Hepatocyte (in vitro differentiated cells): ENCODE data around the gene ERAP2. TPM values are rescaled to one million over a fixed set of nuclear protein-coding genes. Genes with fewer than 3 reads are reported as not detected.

Experiments used
- DNase-seq: peaks from one replicate; pipeline ENCODE4 v3.0.0-alpha.2; 2016; ENCODE audit warnings: low spot score
- H2AFZ ChIP-seq: fragments of 200-600 bp; sonication (generic); 2 replicates; pipeline ENCODE4 v1.6.0; 2016; ENCODE audit warnings: antibody characterized with exemption, mild to moderate bottlenecking
- H3K27ac ChIP-seq: fragments of 200-600 bp; sonication (generic); 2 replicates; pipeline ENCODE4 v1.5.1; 2016; ENCODE audit warnings: mild to moderate bottlenecking
- H3K27me3 ChIP-seq: fragments of 200-600 bp; sonication (generic); 2 replicates; pipeline ENCODE4 v1.6.1; 2016
- H3K36me3 ChIP-seq: fragments of 200-600 bp; sonication (generic); replicated peaks from 2 replicates; pipeline ENCODE4 v1.5.1; 2016; ENCODE audit warnings: low read depth; ENCODE audit not compliant: insufficient read depth
- H3K4me1 ChIP-seq: fragments of 200-600 bp; sonication (generic); 2 replicates; pipeline ENCODE4 v1.5.1; 2016; ENCODE audit warnings: mild to moderate bottlenecking, moderate library complexity; ENCODE audit not compliant: insufficient read depth
- H3K4me2 ChIP-seq: fragments of 200-600 bp; sonication (generic); 2 replicates; pipeline ENCODE4 v1.6.0; 2016
- H3K4me3 ChIP-seq: fragments of 200-600 bp; sonication (generic); 2 replicates; pipeline ENCODE4 v1.5.1; 2016; ENCODE audit warnings: mild to moderate bottlenecking
- H3K79me2 ChIP-seq: fragments of 200-600 bp; sonication (generic); 2 replicates; pipeline ENCODE4 v1.6.0; 2017; ENCODE audit warnings: mild to moderate bottlenecking
- H3K9me2 ChIP-seq: fragments of 200-600 bp; sonication (generic); replicated peaks from 2 replicates; pipeline ENCODE4 v1.6.0; 2017; ENCODE audit warnings: mild to moderate bottlenecking; ENCODE audit not compliant: insufficient read depth
- H3K9me3 ChIP-seq: fragments of 200-600 bp; sonication (generic); 2 replicates; pipeline ENCODE4 v1.5.1; 2016; ENCODE audit warnings: low read depth, mild to moderate bottlenecking
- H4K20me1 ChIP-seq: fragments of 200-600 bp; sonication (generic); 2 replicates; pipeline ENCODE4 v1.6.0; 2016; ENCODE audit warnings: mild to moderate bottlenecking; ENCODE audit not compliant: insufficient read depth, poor library complexity, severe bottlenecking
- EZH2 ChIP-seq: fragments of 200-600 bp; sonication (generic); IDR thresholded peaks from 2 replicates; pipeline ENCODE4 v1.6.1; 2016; ENCODE audit warnings: antibody characterized with exemption, mild to moderate bottlenecking, borderline replicate concordance
- EZH2phosphoT487 ChIP-seq: fragments of 200-600 bp; sonication (generic); IDR thresholded peaks from one replicate; pipeline ENCODE4 v1.6.1; 2018; ENCODE audit warnings: antibody characterized with exemption, mild to moderate bottlenecking, low read depth, moderate library complexity; ENCODE audit not compliant: unreplicated experiment, severe bottlenecking
- WGBS: methylation state at CpG from one replicate; pipeline ENCODE4 v1.1.6; 2016; ENCODE audit warnings: low lambda C conversion rate; ENCODE audit errors: missing lambda C conversion rate; 5-methylcytosine and 5-hydroxymethylcytosine counted together
- polyA plus RNA-seq: library from polyadenylated mRNA; unstranded; fragments of >200 nt; fragmentation: Nextera tagmentation; extraction: Ambion mirVana; gene quantifications from 2 replicates; pipeline ENCODE4 v1.2.1, GENCODE V29; 2016
- total RNA-seq: library from RNA; depleted of rRNA; stranded (reverse); fragments of >200 nt; gene quantifications from 2 replicates; pipeline ENCODE4 v1.2.3, GENCODE V29; 2014
- TF ChIP-seq, protein P1 (sequence below): fragments of 200-600 bp; sonication (generic); IDR thresholded peaks from 2 replicates; pipeline ENCODE4 v1.5.1; 2016; ENCODE audit warnings: antibody characterized with exemption, mild to moderate bottlenecking; ENCODE audit not compliant: poor library complexity

Gene ERAP2
- total and polyA plus RNA-seq, 2 experiments from 2014 or later = 0.87 to 1.5 TPM

DNA sequence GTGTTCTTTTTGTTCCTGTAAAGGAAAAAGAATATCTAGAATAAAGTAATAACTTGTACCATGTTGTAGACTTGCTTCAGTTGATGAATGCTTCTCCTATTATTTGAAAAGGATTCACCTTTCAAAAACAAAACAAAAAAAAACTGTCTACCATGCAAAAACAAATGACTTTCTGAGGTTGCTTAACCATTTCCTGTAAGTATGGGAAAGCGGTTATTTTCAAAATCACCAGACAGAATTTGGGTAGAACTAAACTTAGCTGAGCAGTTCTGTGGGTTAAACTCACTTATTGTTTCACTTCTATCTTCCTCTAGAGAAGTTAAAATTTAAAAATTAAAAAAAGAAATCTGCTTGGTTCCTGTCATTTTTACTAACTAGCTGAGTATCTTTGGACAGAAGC, 84.8 kb downstream of the ERAP2 start:
- H3K9me3 ChIP-seq = no peaks in the 10 kb centered on the region
- WGBS = 94% methylated on average over 1 of the region's 1 CpG
- TF ChIP-seq EZH2 = no peak
- TF ChIP-seq, protein P1, sequence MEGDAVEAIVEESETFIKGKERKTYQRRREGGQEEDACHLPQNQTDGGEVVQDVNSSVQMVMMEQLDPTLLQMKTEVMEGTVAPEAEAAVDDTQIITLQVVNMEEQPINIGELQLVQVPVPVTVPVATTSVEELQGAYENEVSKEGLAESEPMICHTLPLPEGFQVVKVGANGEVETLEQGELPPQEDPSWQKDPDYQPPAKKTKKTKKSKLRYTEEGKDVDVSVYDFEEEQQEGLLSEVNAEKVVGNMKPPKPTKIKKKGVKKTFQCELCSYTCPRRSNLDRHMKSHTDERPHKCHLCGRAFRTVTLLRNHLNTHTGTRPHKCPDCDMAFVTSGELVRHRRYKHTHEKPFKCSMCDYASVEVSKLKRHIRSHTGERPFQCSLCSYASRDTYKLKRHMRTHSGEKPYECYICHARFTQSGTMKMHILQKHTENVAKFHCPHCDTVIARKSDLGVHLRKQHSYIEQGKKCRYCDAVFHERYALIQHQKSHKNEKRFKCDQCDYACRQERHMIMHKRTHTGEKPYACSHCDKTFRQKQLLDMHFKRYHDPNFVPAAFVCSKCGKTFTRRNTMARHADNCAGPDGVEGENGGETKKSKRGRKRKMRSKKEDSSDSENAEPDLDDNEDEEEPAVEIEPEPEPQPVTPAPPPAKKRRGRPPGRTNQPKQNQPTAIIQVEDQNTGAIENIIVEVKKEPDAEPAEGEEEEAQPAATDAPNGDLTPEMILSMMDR = no peak
- TF ChIP-seq EZH2phosphoT487 = no peak
- no peak overlapping the region for H3K4me2 ChIP-seq
- H3K4me1 ChIP-seq = peaks cover 7% of the 10 kb centered on the region
- H3K4me3 ChIP-seq = no peak overlapping the region
- DNase-seq = no peak
- H4K20me1 ChIP-seq = no peaks in the 10 kb centered on the region
- H3K27ac ChIP-seq = no peak overlapping the region
- H3K36me3 ChIP-seq = no peaks in the 10 kb centered on the region
- no peaks in the 10 kb centered on the region for H3K9me2 ChIP-seq
- H3K79me2 ChIP-seq = peaks cover 87% of the 10 kb centered on the region
- no peak overlapping the region for H2AFZ ChIP-seq
- no peaks in the 10 kb centered on the region for H3K27me3 ChIP-seq

- no peak for DNase-seq
- H3K27ac ChIP-seq = peak overlapping the region; percentile 43
- H3K9me2 ChIP-seq = no peaks in the 10 kb centered on the region
- peaks cover 5% of the 10 kb centered on the region for H3K4me1 ChIP-seq
- no peaks in the 10 kb centered on the region for H3K27me3 ChIP-seq
- H4K20me1 ChIP-seq = no peaks in the 10 kb centered on the region
- no peaks in the 10 kb centered on the region for H3K36me3 ChIP-seq
- WGBS = 56% methylated on average over 4 of the region's 4 CpGs
- H3K9me3 ChIP-seq = no peaks in the 10 kb centered on the region
- H2AFZ ChIP-seq = no peak overlapping the region
- TF ChIP-seq EZH2 (no peak), EZH2phosphoT487 (no peak)
- TF ChIP-seq, protein P1 = no peak
- no peak overlapping the region for H3K4me3 ChIP-seq
- peak overlapping the region; percentile 37 for H3K4me2 ChIP-seq
- H3K79me2 ChIP-seq = peaks cover 87% of the 10 kb centered on the region
Measured at GRCh38 chr5:96962540-96962991, 86.3 kb downstream of the ERAP2 start.

- H3K4me2 ChIP-seq = no peak overlapping the region
- no peaks in the 10 kb centered on the region for H3K27me3 ChIP-seq
- no peak overlapping the region for H2AFZ ChIP-seq
- no peak overlapping the region for H3K4me3 ChIP-seq
- WGBS = 50% methylated on average over 3 of the region's 3 CpGs
- H3K9me3 ChIP-seq = no peaks in the 10 kb centered on the region
- H3K4me1 ChIP-seq = peaks cover 6% of the 10 kb centered on the region
- DNase-seq = peak; percentile 27
- H3K79me2 ChIP-seq = peaks cover 84% of the 10 kb centered on the region
- TF ChIP-seq EZH2phosphoT487 (no peak), EZH2 (no peak)
- TF ChIP-seq, protein P1 = no peak
- peak overlapping the region; percentile 43 for H3K27ac ChIP-seq
- H4K20me1 ChIP-seq = no peaks in the 10 kb centered on the region
- no peaks in the 10 kb centered on the region for H3K36me3 ChIP-seq
- H3K9me2 ChIP-seq = no peaks in the 10 kb centered on the region
Measured at GRCh38 chr5:96963267-96963666, 87.0 kb downstream of the ERAP2 start.

GRCh38 chr5:96966801-96967200, 90.5 kb downstream of the ERAP2 start:
- no peak overlapping the region for H3K4me2 ChIP-seq
- peaks cover 17% of the 10 kb centered on the region for H3K4me1 ChIP-seq
- no peaks in the 10 kb centered on the region for H3K9me2 ChIP-seq
- H3K27me3 ChIP-seq = no peaks in the 10 kb centered on the region
- DNase-seq = no peak
- H4K20me1 ChIP-seq = no peaks in the 10 kb centered on the region
- H3K9me3 ChIP-seq = no peaks in the 10 kb centered on the region
- H3K36me3 ChIP-seq = no peaks in the 10 kb centered on the region
- no peak overlapping the region for H2AFZ ChIP-seq
- WGBS = 90% methylated on average over 4 of the region's 4 CpGs
- H3K4me3 ChIP-seq = no peak overlapping the region
- H3K27ac ChIP-seq = no peak overlapping the region
- no peak for TF ChIP-seq EZH2
- TF ChIP-seq, protein P1 = no peak
- TF ChIP-seq EZH2phosphoT487 = no peak
- H3K79me2 ChIP-seq = peaks cover 84% of the 10 kb centered on the region
